HepG2 (cell line): ENCODE results near the gene STX4. TPM values are rescaled to one million over a fixed set of nuclear protein-coding genes. Genes with fewer than 3 reads are reported as not detected.

ENCODE experiments used
- CENPX ChIP-seq: sonication (generic); formaldehyde crosslinking; IDR thresholded peaks from 2 replicates; pipeline ENCODE4 v1.9.0; 2021; ENCODE audit warnings: mild to moderate bottlenecking, missing genetic modification reagents, moderate library complexity
- KDM5A ChIP-seq: fragments of 200-600 bp; sonication (generic); IDR thresholded peaks from 2 replicates; pipeline ENCODE4 v1.7.0; 2018; ENCODE audit warnings: antibody characterized with exemption, mild to moderate bottlenecking, low read length, borderline replicate concordance
- LCORL ChIP-seq, 2 experiments: fragments of 450-650 bp in 1 of 2; sonication (generic) in 1 of 2; formaldehyde crosslinking in 1 of 2; IDR thresholded peaks; 2 replicates each; pipeline versions ENCODE4 v1.5.0 to v1.6.1; 2017 to 2020; ENCODE audit warnings: antibody characterized with exemption in 1 of 2, missing genetic modification reagents in 1 of 2
- MED13 ChIP-seq: sonication (generic); formaldehyde crosslinking; IDR thresholded peaks from 2 replicates; pipeline ENCODE4 v1.5.0; 2020; ENCODE audit warnings: missing genetic modification reagents
- SRSF1 ChIP-seq: fragments of 200-400 bp; formaldehyde crosslinking; optimal IDR thresholded peaks from 2 replicates; pipeline ENCODE3; 2017; ENCODE audit warnings: mild to moderate bottlenecking, low read depth, low read length, moderate library complexity
- ZNF674 ChIP-seq: sonication (generic); formaldehyde crosslinking; IDR thresholded peaks from 2 replicates; pipeline ENCODE4 v1.5.0; 2020; ENCODE audit warnings: low read depth, mild to moderate bottlenecking, missing genetic modification reagents
- ZSCAN9 ChIP-seq: IDR thresholded peaks from 2 replicates; pipeline ENCODE4 v1.6.1; 2016; ENCODE audit warnings: borderline replicate concordance
- polyA plus RNA-seq, 8 experiments: library from polyadenylated mRNA; depleted of rRNA in 3 of 8; stranded (reverse) in 7 of 8; unstranded in 1 of 8; fragments of >200 nt; fragmentation: Illumina TruSeq in 4 of 8; extraction: Trizol in 4 of 8; gene quantifications; 2 replicates each; pipeline versions ENCODE4 v1.2.1 to v1.2.3, GENCODE V29; 2011 to 2016; ENCODE audit warnings: low read depth in 4 of 8, missing spikeins in 1 of 8, mixed read lengths in 1 of 8; ENCODE audit not compliant: insufficient read depth in 1 of 8
- total RNA-seq, 5 experiments: library from RNA; depleted of rRNA; stranded (reverse); fragments of >200 nt; fragmentation: Illumina TruSeq; extraction: Trizol; gene quantifications; 2 replicates each; pipeline ENCODE4 v1.2.3, GENCODE V29; 2016; ENCODE audit warnings: low read depth in 1 of 5
- TF ChIP-seq, protein P1 (sequence below): sonication (generic); formaldehyde crosslinking; IDR thresholded peaks from 2 replicates; pipeline ENCODE4 v1.4.0; 2020; ENCODE audit warnings: missing genetic modification reagents; ENCODE audit errors: not compliant biosample characterization
- TF ChIP-seq, protein P2 (sequence below): sonication (generic); formaldehyde crosslinking; IDR thresholded peaks from 2 replicates; pipeline ENCODE4 v1.4.0; 2020; ENCODE audit warnings: missing genetic modification reagents
- TF ChIP-seq, protein P3 (sequence below): sonication (generic); formaldehyde crosslinking; IDR thresholded peaks from 2 replicates; pipeline ENCODE4 v1.4.0; 2020; ENCODE audit warnings: missing genetic modification reagents, borderline replicate concordance
- TF ChIP-seq, protein P4 (sequence below): sonication (generic); formaldehyde crosslinking; IDR thresholded peaks from 2 replicates; pipeline ENCODE4 v1.4.0; 2020; ENCODE audit warnings: missing genetic modification reagents, mild to moderate bottlenecking, borderline replicate concordance
- TF ChIP-seq, protein P5 (sequence below): sonication (generic); formaldehyde crosslinking; IDR thresholded peaks from 2 replicates; pipeline ENCODE4 v1.4.0; 2020; ENCODE audit warnings: missing genetic modification reagents

Gene STX4
- total and polyA plus RNA-seq, 2 of the 13 experiments (the other 11 are each of a cell fraction or from before 2014, with no cell fraction given), result 29.2 to 34.6 TPM

DNA sequence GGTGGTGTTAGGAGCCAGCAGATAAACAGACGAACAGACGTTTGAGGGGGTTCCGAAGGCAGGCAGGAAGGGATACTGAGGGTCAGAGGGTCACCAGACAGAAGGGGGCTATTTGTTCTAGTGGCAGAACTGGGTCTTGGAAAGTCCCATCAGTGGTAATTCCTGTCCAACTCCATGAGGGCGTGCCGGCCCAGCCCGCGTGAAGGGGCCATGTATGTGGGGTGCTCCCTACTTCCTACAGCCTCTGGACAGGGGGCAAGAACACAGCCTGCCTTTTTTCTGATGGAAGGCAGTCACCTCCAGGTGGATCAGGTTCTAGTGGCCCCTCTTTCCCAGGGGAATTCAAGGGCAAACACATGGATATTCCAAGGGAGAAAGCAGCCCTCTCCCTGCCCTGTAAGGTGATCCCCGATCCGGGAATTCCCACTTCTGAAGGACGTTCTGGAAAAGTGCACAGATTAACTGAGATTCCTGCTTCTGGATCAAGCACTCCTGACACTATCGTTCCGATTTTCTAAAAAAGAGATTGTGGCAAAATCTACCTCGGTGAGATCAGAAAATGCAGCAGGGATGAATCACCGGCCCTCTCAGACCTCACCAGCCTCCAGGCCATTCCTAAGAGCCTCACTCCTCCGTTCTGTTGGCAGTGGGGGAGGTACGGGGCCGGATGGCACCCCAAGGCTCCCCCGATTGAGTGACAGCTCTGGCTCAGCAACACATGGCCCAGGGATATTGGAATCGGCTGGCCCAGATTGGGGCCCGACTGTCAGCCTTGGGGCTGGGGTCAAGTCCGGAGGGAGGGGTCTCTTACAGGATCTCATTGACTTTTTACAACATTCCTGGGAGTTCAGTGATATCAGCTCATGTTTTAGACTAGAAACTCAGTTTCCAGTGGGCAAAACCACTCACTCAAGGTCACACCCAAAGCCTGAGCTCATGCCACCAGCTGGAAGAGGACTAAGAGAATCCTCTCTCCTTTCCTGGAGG is 35.3 kb upstream of the STX4 start (continued):
- TF ChIP-seq, protein P1, sequence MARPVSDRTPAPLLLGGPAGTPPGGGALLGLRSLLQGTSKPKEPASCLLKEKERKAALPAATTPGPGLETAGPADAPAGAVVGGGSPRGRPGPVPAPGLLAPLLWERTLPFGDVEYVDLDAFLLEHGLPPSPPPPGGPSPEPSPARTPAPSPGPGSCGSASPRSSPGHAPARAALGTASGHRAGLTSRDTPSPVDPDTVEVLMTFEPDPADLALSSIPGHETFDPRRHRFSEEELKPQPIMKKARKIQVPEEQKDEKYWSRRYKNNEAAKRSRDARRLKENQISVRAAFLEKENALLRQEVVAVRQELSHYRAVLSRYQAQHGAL (CRISPR knock-in tag), result peak; percentile 3
- TF ChIP-seq SRSF1 (peak; percentile 7), KDM5A (no peak), CENPX (CRISPR knock-in tag) (no peak), LCORL (IDR thresholded peaks at IDR 0.05) (no peak), LCORL (CRISPR knock-in tag; IDR thresholded peaks at IDR 0.05) (peak; percentile 54; the same call in 1 of the 2 replicates), MED13 (no peak; the same call in 1 of the 2 replicates), ZSCAN9 (no peak), ZNF674 (CRISPR knock-in tag) (no peak)
- TF ChIP-seq, protein P2, sequence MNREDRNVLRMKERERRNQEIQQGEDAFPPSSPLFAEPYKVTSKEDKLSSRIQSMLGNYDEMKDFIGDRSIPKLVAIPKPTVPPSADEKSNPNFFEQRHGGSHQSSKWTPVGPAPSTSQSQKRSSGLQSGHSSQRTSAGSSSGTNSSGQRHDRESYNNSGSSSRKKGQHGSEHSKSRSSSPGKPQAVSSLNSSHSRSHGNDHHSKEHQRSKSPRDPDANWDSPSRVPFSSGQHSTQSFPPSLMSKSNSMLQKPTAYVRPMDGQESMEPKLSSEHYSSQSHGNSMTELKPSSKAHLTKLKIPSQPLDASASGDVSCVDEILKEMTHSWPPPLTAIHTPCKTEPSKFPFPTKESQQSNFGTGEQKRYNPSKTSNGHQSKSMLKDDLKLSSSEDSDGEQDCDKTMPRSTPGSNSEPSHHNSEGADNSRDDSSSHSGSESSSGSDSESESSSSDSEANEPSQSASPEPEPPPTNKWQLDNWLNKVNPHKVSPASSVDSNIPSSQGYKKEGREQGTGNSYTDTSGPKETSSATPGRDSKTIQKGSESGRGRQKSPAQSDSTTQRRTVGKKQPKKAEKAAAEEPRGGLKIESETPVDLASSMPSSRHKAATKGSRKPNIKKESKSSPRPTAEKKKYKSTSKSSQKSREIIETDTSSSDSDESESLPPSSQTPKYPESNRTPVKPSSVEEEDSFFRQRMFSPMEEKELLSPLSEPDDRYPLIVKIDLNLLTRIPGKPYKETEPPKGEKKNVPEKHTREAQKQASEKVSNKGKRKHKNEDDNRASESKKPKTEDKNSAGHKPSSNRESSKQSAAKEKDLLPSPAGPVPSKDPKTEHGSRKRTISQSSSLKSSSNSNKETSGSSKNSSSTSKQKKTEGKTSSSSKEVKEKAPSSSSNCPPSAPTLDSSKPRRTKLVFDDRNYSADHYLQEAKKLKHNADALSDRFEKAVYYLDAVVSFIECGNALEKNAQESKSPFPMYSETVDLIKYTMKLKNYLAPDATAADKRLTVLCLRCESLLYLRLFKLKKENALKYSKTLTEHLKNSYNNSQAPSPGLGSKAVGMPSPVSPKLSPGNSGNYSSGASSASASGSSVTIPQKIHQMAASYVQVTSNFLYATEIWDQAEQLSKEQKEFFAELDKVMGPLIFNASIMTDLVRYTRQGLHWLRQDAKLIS (CRISPR knock-in tag), result no peak; the same call in none of the 2 replicates
- TF ChIP-seq, protein P3, sequence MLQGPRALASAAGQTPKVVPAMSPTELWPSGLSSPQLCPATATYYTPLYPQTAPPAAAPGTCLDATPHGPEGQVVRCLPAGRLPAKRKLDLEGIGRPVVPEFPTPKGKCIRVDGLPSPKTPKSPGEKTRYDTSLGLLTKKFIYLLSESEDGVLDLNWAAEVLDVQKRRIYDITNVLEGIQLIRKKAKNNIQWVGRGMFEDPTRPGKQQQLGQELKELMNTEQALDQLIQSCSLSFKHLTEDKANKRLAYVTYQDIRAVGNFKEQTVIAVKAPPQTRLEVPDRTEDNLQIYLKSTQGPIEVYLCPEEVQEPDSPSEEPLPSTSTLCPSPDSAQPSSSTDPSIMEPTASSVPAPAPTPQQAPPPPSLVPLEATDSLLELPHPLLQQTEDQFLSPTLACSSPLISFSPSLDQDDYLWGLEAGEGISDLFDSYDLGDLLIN (CRISPR knock-in tag), result no peak
- TF ChIP-seq, protein P4, sequence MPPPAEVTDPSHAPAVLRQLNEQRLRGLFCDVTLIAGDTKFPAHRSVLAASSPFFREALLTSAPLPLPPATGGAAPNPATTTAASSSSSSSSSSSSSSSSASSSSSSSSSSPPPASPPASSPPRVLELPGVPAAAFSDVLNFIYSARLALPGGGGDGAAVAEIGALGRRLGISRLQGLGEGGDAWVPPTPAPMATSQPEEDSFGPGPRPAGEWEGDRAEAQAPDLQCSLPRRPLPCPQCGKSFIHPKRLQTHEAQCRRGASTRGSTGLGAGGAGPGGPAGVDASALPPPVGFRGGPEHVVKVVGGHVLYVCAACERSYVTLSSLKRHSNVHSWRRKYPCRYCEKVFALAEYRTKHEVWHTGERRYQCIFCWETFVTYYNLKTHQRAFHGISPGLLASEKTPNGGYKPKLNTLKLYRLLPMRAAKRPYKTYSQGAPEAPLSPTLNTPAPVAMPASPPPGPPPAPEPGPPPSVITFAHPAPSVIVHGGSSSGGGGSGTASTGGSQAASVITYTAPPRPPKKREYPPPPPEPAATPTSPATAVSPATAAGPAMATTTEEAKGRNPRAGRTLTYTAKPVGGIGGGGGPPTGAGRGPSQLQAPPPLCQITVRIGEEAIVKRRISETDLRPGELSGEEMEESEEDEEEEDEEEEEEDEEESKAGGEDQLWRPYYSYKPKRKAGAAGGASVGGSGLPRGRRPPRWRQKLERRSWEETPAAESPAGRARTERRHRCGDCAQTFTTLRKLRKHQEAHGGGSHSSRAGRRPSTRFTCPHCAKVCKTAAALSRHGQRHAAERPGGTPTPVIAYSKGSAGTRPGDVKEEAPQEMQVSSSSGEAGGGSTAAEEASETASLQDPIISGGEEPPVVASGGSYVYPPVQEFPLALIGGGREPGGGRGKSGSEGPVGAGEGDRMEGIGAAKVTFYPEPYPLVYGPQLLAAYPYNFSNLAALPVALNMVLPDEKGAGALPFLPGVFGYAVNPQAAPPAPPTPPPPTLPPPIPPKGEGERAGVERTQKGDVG (CRISPR knock-in tag), result no peak
- TF ChIP-seq, protein P5, sequence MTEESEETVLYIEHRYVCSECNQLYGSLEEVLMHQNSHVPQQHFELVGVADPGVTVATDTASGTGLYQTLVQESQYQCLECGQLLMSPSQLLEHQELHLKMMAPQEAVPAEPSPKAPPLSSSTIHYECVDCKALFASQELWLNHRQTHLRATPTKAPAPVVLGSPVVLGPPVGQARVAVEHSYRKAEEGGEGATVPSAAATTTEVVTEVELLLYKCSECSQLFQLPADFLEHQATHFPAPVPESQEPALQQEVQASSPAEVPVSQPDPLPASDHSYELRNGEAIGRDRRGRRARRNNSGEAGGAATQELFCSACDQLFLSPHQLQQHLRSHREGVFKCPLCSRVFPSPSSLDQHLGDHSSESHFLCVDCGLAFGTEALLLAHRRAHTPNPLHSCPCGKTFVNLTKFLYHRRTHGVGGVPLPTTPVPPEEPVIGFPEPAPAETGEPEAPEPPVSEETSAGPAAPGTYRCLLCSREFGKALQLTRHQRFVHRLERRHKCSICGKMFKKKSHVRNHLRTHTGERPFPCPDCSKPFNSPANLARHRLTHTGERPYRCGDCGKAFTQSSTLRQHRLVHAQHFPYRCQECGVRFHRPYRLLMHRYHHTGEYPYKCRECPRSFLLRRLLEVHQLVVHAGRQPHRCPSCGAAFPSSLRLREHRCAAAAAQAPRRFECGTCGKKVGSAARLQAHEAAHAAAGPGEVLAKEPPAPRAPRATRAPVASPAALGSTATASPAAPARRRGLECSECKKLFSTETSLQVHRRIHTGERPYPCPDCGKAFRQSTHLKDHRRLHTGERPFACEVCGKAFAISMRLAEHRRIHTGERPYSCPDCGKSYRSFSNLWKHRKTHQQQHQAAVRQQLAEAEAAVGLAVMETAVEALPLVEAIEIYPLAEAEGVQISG (CRISPR knock-in tag), result 0 out of 2 replicates have a peak, but pooled peaks have one; percentile 33
